ENCODE data around the gene NCF1.
"Not testable (repeated sequence)": the region's sequence is repeated elsewhere in the genome, so short reads cannot be mapped to it uniquely, and the experiment has no call there.

Gene NCF1

DNA sequence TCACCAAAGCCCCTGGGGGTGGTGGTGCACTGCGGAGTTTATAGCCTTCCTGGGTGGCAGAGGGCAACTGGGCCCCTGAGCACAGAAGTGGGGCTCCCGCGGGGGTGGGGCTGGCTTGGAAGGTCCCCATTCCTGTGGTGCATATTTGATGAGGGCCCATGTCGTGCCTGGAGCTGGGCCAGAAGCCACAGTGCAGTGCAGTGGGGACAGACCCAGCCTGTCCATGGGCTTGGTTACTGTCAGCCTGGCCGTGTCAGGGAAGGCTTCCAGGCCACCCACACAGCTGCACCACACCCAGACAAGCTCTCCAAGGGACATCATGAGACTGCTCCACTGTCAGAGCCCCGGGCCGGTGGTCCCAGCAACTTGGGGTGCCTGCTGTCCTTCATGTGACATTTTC lies 7.3 kb upstream of the NCF1 start:
- not testable (repeated sequence) for H3K4me2 ChIP-seq (ENCODE audit: insufficient read depth, low read length, poor library complexity, severe bottlenecking); DNase-seq (ENCODE audit: low spot score); H2AK5ac ChIP-seq (ENCODE audit: low read depth, low read length); H3K27ac ChIP-seq (replicated peaks; ENCODE audit: low read length); H3K4ac ChIP-seq (ENCODE audit: low read length); H2BK15ac ChIP-seq (ENCODE audit: low read length); H2BK12ac ChIP-seq (ENCODE audit: low read length); H3K4me3 ChIP-seq (ENCODE audit: low read length in 2 of 2); H3K9me3 ChIP-seq (replicated peaks in 1 of 2; ENCODE audit: control insufficient read depth in 2 of 2, insufficient read depth in 1 of 2, low read depth in 1 of 2, low read length in 2 of 2); H3K18ac ChIP-seq (ENCODE audit: low read length); H3K79me1 ChIP-seq (ENCODE audit: low read depth, low read length); H2BK5ac ChIP-seq (ENCODE audit: low read length); H3K27me3 ChIP-seq (ENCODE audit: control insufficient read depth in 3 of 3, insufficient read depth in 3 of 3, low read depth in 1 of 3, low read length in 3 of 3); H2AFZ ChIP-seq (ENCODE audit: low read length); H3K23ac ChIP-seq (ENCODE audit: low read depth, low read length, poor library complexity); H4K8ac ChIP-seq (ENCODE audit: low read depth, low read length); H3K14ac ChIP-seq (ENCODE audit: low read length); H3K4me1 ChIP-seq (ENCODE audit: control insufficient read depth in 2 of 2, insufficient read depth in 1 of 2, low read depth in 1 of 2, low read length in 2 of 2); H3K9ac ChIP-seq (ENCODE audit: low read depth, low read length, poor library complexity); H4K91ac ChIP-seq (ENCODE audit: low read depth, low read length, poor library complexity); H3K36me3 ChIP-seq (replicated peaks in 1 of 2; ENCODE audit: control insufficient read depth in 2 of 2, insufficient read depth in 2 of 2, low read length in 2 of 2); H2BK120ac ChIP-seq (ENCODE audit: low read depth, low read length)
- WGBS, 2 donors (ENCODE audit: extremely low coverage in 2 of 2, insufficient read length in 2 of 2, insufficient replicate concordance in 1 of 2): no CpG with 5 or more reads among the region's 7 CpGs

GRCh38 chr7:74766991-74767390 lies 6.8 kb upstream of the NCF1 start:
- H2BK15ac ChIP-seq (ENCODE audit: low read length); H3K9me3 ChIP-seq (replicated peaks in 1 of 2; ENCODE audit: control insufficient read depth in 2 of 2, insufficient read depth in 1 of 2, low read depth in 1 of 2, low read length in 2 of 2); H2AFZ ChIP-seq (ENCODE audit: low read length); H3K9ac ChIP-seq (ENCODE audit: low read depth, low read length, poor library complexity); H3K18ac ChIP-seq (ENCODE audit: low read length); H4K91ac ChIP-seq (ENCODE audit: low read depth, low read length, poor library complexity); H3K27ac ChIP-seq (replicated peaks; ENCODE audit: low read length); H4K8ac ChIP-seq (ENCODE audit: low read depth, low read length); H3K27me3 ChIP-seq (ENCODE audit: control insufficient read depth in 3 of 3, insufficient read depth in 3 of 3, low read depth in 1 of 3, low read length in 3 of 3); H2BK5ac ChIP-seq (ENCODE audit: low read length); H2BK120ac ChIP-seq (ENCODE audit: low read depth, low read length); H3K14ac ChIP-seq (ENCODE audit: low read length); H3K36me3 ChIP-seq (replicated peaks in 1 of 2; ENCODE audit: control insufficient read depth in 2 of 2, insufficient read depth in 2 of 2, low read length in 2 of 2); H3K4me3 ChIP-seq (ENCODE audit: low read length in 2 of 2); H3K23ac ChIP-seq (ENCODE audit: low read depth, low read length, poor library complexity); H3K4me2 ChIP-seq (ENCODE audit: insufficient read depth, low read length, poor library complexity, severe bottlenecking); H2AK5ac ChIP-seq (ENCODE audit: low read depth, low read length); DNase-seq (ENCODE audit: low spot score); H3K79me1 ChIP-seq (ENCODE audit: low read depth, low read length); H3K4me1 ChIP-seq (ENCODE audit: control insufficient read depth in 2 of 2, insufficient read depth in 1 of 2, low read depth in 1 of 2, low read length in 2 of 2); H2BK12ac ChIP-seq (ENCODE audit: low read length); H3K4ac ChIP-seq (ENCODE audit: low read length): not testable (repeated sequence)
- WGBS, 2 donors (ENCODE audit: extremely low coverage in 2 of 2, insufficient read length in 2 of 2, insufficient replicate concordance in 1 of 2): no CpG with 5 or more reads among the region's 10 CpGs

- WGBS, 2 donors (ENCODE audit: extremely low coverage in 2 of 2, insufficient read length in 2 of 2, insufficient replicate concordance in 1 of 2): no CpG with 5 or more reads among the region's 7 CpGs
- H3K79me1 ChIP-seq (ENCODE audit: low read depth, low read length); H2AFZ ChIP-seq (ENCODE audit: low read length): not testable (repeated sequence)
These were observed 3.7 kb upstream of the NCF1 start for GRCh38 chr7:74770062-74770461.

DNA sequence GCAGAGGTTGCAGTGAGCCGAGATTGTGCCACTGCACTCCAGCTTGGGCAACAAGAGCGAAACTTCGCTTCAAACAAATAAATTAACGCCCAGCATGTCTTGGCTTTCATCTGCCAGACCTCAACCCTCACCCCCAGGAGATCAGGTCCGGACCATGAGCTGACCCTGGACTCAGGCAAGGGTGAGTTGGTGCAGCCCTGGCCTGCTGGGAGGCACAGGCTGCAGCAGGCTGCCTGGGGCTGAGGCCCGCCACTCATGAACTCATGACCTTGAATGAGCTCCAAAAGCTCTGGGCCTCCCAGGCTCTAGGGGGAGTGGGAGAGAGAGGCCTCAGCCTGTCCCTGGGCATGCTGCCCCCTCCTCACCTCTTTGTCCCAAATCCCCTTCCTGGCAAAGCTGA lies 1.7 kb upstream of the NCF1 start:
- not testable (repeated sequence) for H3K27ac ChIP-seq (replicated peaks; ENCODE audit: low read length); H4K91ac ChIP-seq (ENCODE audit: low read depth, low read length, poor library complexity); H2BK15ac ChIP-seq (ENCODE audit: low read length); H3K4me2 ChIP-seq (ENCODE audit: insufficient read depth, low read length, poor library complexity, severe bottlenecking); H3K4me3 ChIP-seq (ENCODE audit: low read length in 2 of 2); H3K9ac ChIP-seq (ENCODE audit: low read depth, low read length, poor library complexity); H3K18ac ChIP-seq (ENCODE audit: low read length); H3K4me1 ChIP-seq (ENCODE audit: control insufficient read depth in 2 of 2, insufficient read depth in 1 of 2, low read depth in 1 of 2, low read length in 2 of 2); H3K79me1 ChIP-seq (ENCODE audit: low read depth, low read length); H3K14ac ChIP-seq (ENCODE audit: low read length); H2AK5ac ChIP-seq (ENCODE audit: low read depth, low read length); H3K27me3 ChIP-seq (ENCODE audit: control insufficient read depth in 3 of 3, insufficient read depth in 3 of 3, low read depth in 1 of 3, low read length in 3 of 3); H2BK120ac ChIP-seq (ENCODE audit: low read depth, low read length); DNase-seq (ENCODE audit: low spot score); H3K23ac ChIP-seq (ENCODE audit: low read depth, low read length, poor library complexity); H3K4ac ChIP-seq (ENCODE audit: low read length); H3K9me3 ChIP-seq (replicated peaks in 1 of 2; ENCODE audit: control insufficient read depth in 2 of 2, insufficient read depth in 1 of 2, low read depth in 1 of 2, low read length in 2 of 2); H2BK5ac ChIP-seq (ENCODE audit: low read length); H4K8ac ChIP-seq (ENCODE audit: low read depth, low read length); H2BK12ac ChIP-seq (ENCODE audit: low read length); H3K36me3 ChIP-seq (replicated peaks in 1 of 2; ENCODE audit: control insufficient read depth in 2 of 2, insufficient read depth in 2 of 2, low read length in 2 of 2)
- H2AFZ ChIP-seq (ENCODE audit: low read length): peak overlapping the region; percentile 22
- no CpG with 5 or more reads among the region's 6 CpGs for WGBS, 2 donors (ENCODE audit: extremely low coverage in 2 of 2, insufficient read length in 2 of 2, insufficient replicate concordance in 1 of 2)

More at GRCh38 chr7:74770062-74770461, 3.7 kb upstream of the NCF1 start:
- H2BK5ac ChIP-seq (ENCODE audit: low read length); DNase-seq (ENCODE audit: low spot score); H3K27me3 ChIP-seq (ENCODE audit: control insufficient read depth in 3 of 3, insufficient read depth in 3 of 3, low read depth in 1 of 3, low read length in 3 of 3); H3K9me3 ChIP-seq (replicated peaks in 1 of 2; ENCODE audit: control insufficient read depth in 2 of 2, insufficient read depth in 1 of 2, low read depth in 1 of 2, low read length in 2 of 2); H3K4me2 ChIP-seq (ENCODE audit: insufficient read depth, low read length, poor library complexity, severe bottlenecking); H2AK5ac ChIP-seq (ENCODE audit: low read depth, low read length); H3K4ac ChIP-seq (ENCODE audit: low read length); H2BK12ac ChIP-seq (ENCODE audit: low read length); H3K36me3 ChIP-seq (replicated peaks in 1 of 2; ENCODE audit: control insufficient read depth in 2 of 2, insufficient read depth in 2 of 2, low read length in 2 of 2); H3K9ac ChIP-seq (ENCODE audit: low read depth, low read length, poor library complexity); H3K4me1 ChIP-seq (ENCODE audit: control insufficient read depth in 2 of 2, insufficient read depth in 1 of 2, low read depth in 1 of 2, low read length in 2 of 2); H3K27ac ChIP-seq (replicated peaks; ENCODE audit: low read length); H3K4me3 ChIP-seq (ENCODE audit: low read length in 2 of 2); H3K23ac ChIP-seq (ENCODE audit: low read depth, low read length, poor library complexity); H3K14ac ChIP-seq (ENCODE audit: low read length); H2BK120ac ChIP-seq (ENCODE audit: low read depth, low read length); H2BK15ac ChIP-seq (ENCODE audit: low read length); H4K91ac ChIP-seq (ENCODE audit: low read depth, low read length, poor library complexity); H4K8ac ChIP-seq (ENCODE audit: low read depth, low read length); H3K18ac ChIP-seq (ENCODE audit: low read length): not testable (repeated sequence)

Data from neuronal stem cell (in vitro differentiated cells).